ENCODE results near the gene WNK4. TPM values are rescaled to one million over a fixed set of nuclear protein-coding genes. Genes with fewer than 3 reads are reported as not detected.
A peak's percentile ranks its signal among the peaks of the same experiment; 100 is the strongest.

The WNK4 gene
- total and polyA plus RNA-seq, 9 of the 15 experiments (the other 6 are each of a cell fraction or from before 2014, with no cell fraction given) = 0.32 to 25.8 (median 4.5) TPM

DNA sequence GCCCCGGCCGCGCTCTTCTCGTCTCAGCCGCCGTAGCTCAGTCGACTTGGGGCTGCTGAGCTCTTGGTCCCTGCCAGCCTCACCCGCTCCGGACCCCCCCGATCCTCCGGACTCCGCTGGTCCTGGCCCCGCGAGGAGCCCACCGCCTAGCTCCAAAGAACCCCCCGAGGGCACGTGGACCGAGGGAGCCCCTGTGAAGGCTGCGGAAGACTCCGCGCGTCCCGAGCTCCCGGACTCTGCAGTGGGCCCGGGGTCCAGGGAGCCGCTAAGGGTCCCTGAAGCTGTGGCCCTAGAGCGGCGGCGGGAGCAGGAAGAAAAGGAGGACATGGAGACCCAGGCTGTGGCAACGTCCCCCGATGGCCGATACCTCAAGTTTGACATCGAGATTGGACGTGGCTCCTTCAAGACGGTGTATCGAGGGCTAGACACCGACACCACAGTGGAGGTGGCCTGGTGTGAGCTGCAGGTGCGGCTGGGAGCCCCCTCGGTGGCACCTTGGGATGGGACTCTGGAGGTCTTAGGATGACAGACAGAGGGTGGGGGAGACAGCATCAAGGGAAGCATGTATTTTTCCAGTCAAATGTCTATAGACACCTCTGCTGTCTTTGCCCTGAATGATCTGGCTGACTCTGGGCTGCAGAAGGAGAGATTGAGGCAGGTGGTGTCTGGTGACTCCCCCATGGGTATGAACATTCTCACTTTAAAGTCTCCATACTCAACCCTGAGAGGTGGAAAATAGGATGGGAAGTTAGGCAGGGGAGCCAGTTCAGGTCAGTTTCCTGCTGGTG, 635 bp downstream of the WNK4 start (continued):
- no peak for TF ChIP-seq NR2C1 (IDR thresholded peaks at IDR 0.05)
- TF ChIP-seq NR2C1 (tag; IDR thresholded peaks at IDR 0.05) = no peak
- peak; percentile 12; the same call in 1 of the 2 replicates for TF ChIP-seq PHB (CRISPR knock-in tag; IDR thresholded peaks at IDR 0.05)
- TF ChIP-seq, protein P1, sequence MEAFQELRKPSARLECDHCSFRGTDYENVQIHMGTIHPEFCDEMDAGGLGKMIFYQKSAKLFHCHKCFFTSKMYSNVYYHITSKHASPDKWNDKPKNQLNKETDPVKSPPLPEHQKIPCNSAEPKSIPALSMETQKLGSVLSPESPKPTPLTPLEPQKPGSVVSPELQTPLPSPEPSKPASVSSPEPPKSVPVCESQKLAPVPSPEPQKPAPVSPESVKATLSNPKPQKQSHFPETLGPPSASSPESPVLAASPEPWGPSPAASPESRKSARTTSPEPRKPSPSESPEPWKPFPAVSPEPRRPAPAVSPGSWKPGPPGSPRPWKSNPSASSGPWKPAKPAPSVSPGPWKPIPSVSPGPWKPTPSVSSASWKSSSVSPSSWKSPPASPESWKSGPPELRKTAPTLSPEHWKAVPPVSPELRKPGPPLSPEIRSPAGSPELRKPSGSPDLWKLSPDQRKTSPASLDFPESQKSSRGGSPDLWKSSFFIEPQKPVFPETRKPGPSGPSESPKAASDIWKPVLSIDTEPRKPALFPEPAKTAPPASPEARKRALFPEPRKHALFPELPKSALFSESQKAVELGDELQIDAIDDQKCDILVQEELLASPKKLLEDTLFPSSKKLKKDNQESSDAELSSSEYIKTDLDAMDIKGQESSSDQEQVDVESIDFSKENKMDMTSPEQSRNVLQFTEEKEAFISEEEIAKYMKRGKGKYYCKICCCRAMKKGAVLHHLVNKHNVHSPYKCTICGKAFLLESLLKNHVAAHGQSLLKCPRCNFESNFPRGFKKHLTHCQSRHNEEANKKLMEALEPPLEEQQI (IDR thresholded peaks at IDR 0.05) = no peak
- TF ChIP-seq FIP1L1 (IDR thresholded peaks at IDR 0.05; ENCODE audit: low read depth, low read length, poor library complexity, severe bottlenecking) = peak; percentile 49
- TF ChIP-seq SP1 (CRISPR knock-in tag; IDR thresholded peaks at IDR 0.05) = 0 out of 2 replicates have a peak, but pooled peaks have one; percentile 52
- TF ChIP-seq, protein P2, sequence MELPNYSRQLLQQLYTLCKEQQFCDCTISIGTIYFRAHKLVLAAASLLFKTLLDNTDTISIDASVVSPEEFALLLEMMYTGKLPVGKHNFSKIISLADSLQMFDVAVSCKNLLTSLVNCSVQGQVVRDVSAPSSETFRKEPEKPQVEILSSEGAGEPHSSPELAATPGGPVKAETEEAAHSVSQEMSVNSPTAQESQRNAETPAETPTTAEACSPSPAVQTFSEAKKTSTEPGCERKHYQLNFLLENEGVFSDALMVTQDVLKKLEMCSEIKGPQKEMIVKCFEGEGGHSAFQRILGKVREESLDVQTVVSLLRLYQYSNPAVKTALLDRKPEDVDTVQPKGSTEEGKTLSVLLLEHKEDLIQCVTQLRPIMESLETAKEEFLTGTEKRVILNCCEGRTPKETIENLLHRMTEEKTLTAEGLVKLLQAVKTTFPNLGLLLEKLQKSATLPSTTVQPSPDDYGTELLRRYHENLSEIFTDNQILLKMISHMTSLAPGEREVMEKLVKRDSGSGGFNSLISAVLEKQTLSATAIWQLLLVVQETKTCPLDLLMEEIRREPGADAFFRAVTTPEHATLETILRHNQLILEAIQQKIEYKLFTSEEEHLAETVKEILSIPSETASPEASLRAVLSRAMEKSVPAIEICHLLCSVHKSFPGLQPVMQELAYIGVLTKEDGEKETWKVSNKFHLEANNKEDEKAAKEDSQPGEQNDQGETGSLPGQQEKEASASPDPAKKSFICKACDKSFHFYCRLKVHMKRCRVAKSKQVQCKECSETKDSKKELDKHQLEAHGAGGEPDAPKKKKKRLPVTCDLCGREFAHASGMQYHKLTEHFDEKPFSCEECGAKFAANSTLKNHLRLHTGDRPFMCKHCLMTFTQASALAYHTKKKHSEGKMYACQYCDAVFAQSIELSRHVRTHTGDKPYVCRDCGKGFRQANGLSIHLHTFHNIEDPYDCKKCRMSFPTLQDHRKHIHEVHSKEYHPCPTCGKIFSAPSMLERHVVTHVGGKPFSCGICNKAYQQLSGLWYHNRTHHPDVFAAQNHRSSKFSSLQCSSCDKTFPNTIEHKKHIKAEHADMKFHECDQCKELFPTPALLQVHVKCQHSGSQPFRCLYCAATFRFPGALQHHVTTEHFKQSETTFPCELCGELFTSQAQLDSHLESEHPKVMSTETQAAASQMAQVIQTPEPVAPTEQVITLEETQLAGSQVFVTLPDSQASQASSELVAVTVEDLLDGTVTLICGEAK (IDR thresholded peaks at IDR 0.05) = peak; percentile 31; the same call in 1 of the 2 replicates
- TF ChIP-seq, protein P2 (CRISPR knock-in tag; IDR thresholded peaks at IDR 0.05) = no peak
- TF ChIP-seq ZNF12 (CRISPR knock-in tag; IDR thresholded peaks at IDR 0.05) = no peak
- no peak for TF ChIP-seq SRSF3 (IDR thresholded peaks at IDR 0.05; ENCODE audit: insufficient read depth, low read length)
- TF ChIP-seq HMGN3 (IDR thresholded peaks at IDR 0.05; ENCODE audit: borderline replicate concordance, extremely low read depth, insufficient read length, low read depth, low read length) = peak; percentile 14
- no peak for TF ChIP-seq HNRNPH1 (optimal IDR thresholded peaks at IDR 0.05; ENCODE audit: low read depth, low read length)
- TF ChIP-seq GABPB2 (CRISPR knock-in tag; conservative IDR thresholded peaks at IDR 0.05) = no peak

Data from K562 (cell line).